K562 (cell line): Measurements from ENCODE around the gene SEPTIN2. TPM values are rescaled to one million over a fixed set of nuclear protein-coding genes. Genes with fewer than 3 reads are reported as not detected.

ENCODE experiments used
- CBFB ChIP-seq: sonication (generic); formaldehyde crosslinking; IDR thresholded peaks from 2 replicates; pipeline ENCODE4 v1.4.0; 2020; ENCODE audit warnings: mild to moderate bottlenecking, missing genetic modification reagents
- CREBBP ChIP-seq: IDR thresholded peaks from one replicate; pipeline ENCODE4 v1.6.1; 2012; ENCODE audit warnings: low read depth, mild to moderate bottlenecking, control low read depth, inconsistent platforms, low read length
- EHMT2 ChIP-seq: fragments of 450-650 bp; IDR thresholded peaks from 2 replicates; pipeline ENCODE4 v1.6.1; 2018; ENCODE audit warnings: antibody characterized with exemption
- ELF2 ChIP-seq: fragments of 250-450 bp; sonication (Bioruptor Pico); IDR thresholded peaks from 2 replicates; pipeline ENCODE4 v1.5.0; 2021; ENCODE audit warnings: mild to moderate bottlenecking
- KLF13 ChIP-seq: fragments of 450-650 bp; IDR thresholded peaks from 2 replicates; pipeline ENCODE4 v1.6.1; 2016; ENCODE audit warnings: missing genetic modification characterization, low read depth, mild to moderate bottlenecking, missing compliant biosample characterization, moderate library complexity, borderline replicate concordance
- NCOA1 ChIP-seq: fragments of 450-650 bp; IDR thresholded peaks from 2 replicates; pipeline ENCODE4 v1.6.1; 2016; ENCODE audit warnings: low read depth
- POLR2H ChIP-seq: IDR thresholded peaks from 2 replicates; pipeline ENCODE4 v1.6.1; 2016; ENCODE audit warnings: missing genetic modification characterization, low read depth, mild to moderate bottlenecking, control low read depth, missing compliant biosample characterization, moderate library complexity
- SMARCA5 ChIP-seq: fragments of 450-650 bp; IDR thresholded peaks from 2 replicates; pipeline ENCODE4 v1.6.1; 2016
- TCF3 ChIP-seq: sonication (generic); formaldehyde crosslinking; IDR thresholded peaks from 2 replicates; pipeline ENCODE4 v1.4.0; 2020; ENCODE audit warnings: mild to moderate bottlenecking, missing genetic modification reagents
- WHSC1 ChIP-seq: IDR thresholded peaks from one replicate; pipeline ENCODE4 v1.6.1; 2012; ENCODE audit warnings: low read length, control low read depth, inconsistent platforms
- ZC3H8 ChIP-seq: fragments of 450-650 bp; IDR thresholded peaks from 2 replicates; pipeline ENCODE4 v1.6.1; 2017
- polyA plus RNA-seq, 8 experiments: library from polyadenylated mRNA; depleted of rRNA in 4 of 8; stranded (reverse) in 5 of 8; unstranded in 3 of 8; fragments of >200 nt; fragmentation: Nextera tagmentation in 2 of 8; fragmentation: Illumina TruSeq in 1 of 8; extraction: Ambion mirVana in 2 of 8; extraction: Trizol in 1 of 8; gene quantifications; 2 replicates each; pipeline versions ENCODE4 v1.2.1 to v1.2.3, GENCODE V29; 2011 to 2014; ENCODE audit warnings: inconsistent platforms in 1 of 8, missing spikeins in 1 of 8
- total RNA-seq, 7 experiments: library from RNA; depleted of rRNA in 6 of 7; stranded (reverse); fragments of >200 nt in 6 of 7; fragmentation: Illumina TruSeq in 2 of 7; extraction: Trizol in 2 of 7; gene quantifications; 2 replicates each; pipeline versions ENCODE4 v1.2.1 to v1.2.3, GENCODE V29; 2011 to 2021; ENCODE audit warnings: low replicate concordance in 1 of 7
- TF ChIP-seq, protein P1 (sequence below), 3 experiments: fragments of 200-800 bp in 1 of 3; sonication (Bioruptor generic) in 1 of 3; sonication (generic) in 1 of 3; formaldehyde crosslinking in 1 of 3; IDR thresholded peaks; 2 replicates each; pipeline versions ENCODE4 v1.6.1 to v1.8.0; 2016 to 2022; ENCODE audit warnings: mild to moderate bottlenecking in 2 of 3, missing compliant biosample characterization in 2 of 3, missing genetic modification characterization in 2 of 3, missing genetic modification reagents in 1 of 3
- TF ChIP-seq, protein P2 (sequence below): IDR thresholded peaks from 3 replicates; pipeline ENCODE4 v1.6.1; 2011; ENCODE audit warnings: borderline replicate concordance, mild to moderate bottlenecking; ENCODE audit not compliant: insufficient read length, insufficient read depth
- TF ChIP-seq, protein P3 (sequence below): sonication (generic); formaldehyde crosslinking; IDR thresholded peaks from 2 replicates; pipeline ENCODE4 v1.9.0; 2022; ENCODE audit warnings: mild to moderate bottlenecking, missing genetic modification reagents
- TF ChIP-seq, protein P4 (sequence below): fragments of 200-800 bp; sonication (Bioruptor generic); IDR thresholded peaks from 2 replicates; pipeline ENCODE4 v1.6.1; 2016; ENCODE audit warnings: missing genetic modification characterization, missing compliant biosample characterization
- TF ChIP-seq, protein P5 (sequence below): fragments of 250-450 bp; sonication (Bioruptor Pico); IDR thresholded peaks from 2 replicates; pipeline ENCODE4 v1.5.0; 2021; ENCODE audit warnings: mild to moderate bottlenecking, moderate library complexity

Gene SEPTIN2
- total and polyA plus RNA-seq, 9 of the 15 experiments (the other 6 are each of a cell fraction or from before 2014, with no cell fraction given), result 121 to 367 (median 166) TPM

DNA sequence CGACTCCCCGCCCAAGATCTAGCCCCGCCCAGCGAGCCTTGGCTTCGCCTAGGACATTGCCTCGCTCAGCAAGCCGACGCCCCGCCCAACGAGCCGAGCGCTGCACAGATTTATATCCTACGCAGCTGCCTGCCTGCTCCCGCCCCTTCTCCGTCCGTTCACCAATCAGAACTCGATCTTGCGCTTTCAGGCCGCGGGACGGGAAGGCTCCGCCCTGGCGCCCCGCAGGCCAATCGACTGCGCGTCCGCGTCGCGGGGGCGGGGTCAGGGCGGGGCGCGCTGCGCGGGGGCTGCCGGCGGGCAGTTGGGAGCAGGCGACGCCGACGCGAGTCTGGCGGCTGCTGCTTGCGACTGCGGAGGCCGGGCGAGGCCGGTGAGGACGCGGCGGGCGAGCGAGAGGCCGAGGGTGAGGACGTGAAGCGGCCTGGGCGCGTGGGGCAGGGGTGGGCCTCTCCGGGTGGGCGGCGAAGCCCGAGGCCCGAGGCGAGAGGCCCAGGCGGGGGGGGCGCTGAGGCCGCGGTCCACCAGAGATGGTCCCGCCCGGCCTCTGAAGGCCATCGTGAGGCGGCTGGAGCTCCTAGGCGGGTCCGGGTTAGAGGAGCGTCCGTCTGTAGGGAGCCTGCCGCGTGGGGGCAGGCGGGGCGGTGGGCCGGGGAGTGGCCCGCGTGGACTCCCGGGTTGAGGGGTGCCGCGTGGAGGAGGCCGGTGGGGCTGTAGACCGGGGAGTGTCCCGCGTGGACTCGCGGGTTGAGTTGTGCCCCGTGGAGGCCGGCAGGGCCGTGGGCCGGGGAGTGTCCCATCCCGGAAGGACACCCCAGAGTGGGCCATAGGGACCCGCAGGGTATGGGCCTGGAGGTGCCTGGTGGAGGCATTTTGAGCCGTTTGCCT, 40.5 kb downstream of the SEPTIN2 start, which contains the start of gene FARP2 (continued):
- TF ChIP-seq, protein P1, sequence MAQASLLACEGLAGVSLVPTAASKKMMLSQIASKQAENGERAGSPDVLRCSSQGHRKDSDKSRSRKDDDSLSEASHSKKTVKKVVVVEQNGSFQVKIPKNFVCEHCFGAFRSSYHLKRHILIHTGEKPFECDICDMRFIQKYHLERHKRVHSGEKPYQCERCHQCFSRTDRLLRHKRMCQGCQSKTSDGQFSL (CRISPR knock-in tag; IDR thresholded peaks at IDR 0.05), result peak; percentile 95
- TF ChIP-seq, protein P1 (tag; IDR thresholded peaks at IDR 0.05), result no peak
- TF ChIP-seq NCOA1 (no peak), POLR2H (peak; percentile 50; the same call in 1 of the 2 replicates), SMARCA5 (no peak), KLF13 (tag) (no peak), CREBBP (no peak), ELF2 (CRISPR knock-in tag) (no peak), TCF3 (CRISPR knock-in tag) (no peak), CBFB (CRISPR knock-in tag) (no peak), EHMT2 (no peak), WHSC1 (no peak), ZC3H8 (no peak)
- TF ChIP-seq, protein P2, sequence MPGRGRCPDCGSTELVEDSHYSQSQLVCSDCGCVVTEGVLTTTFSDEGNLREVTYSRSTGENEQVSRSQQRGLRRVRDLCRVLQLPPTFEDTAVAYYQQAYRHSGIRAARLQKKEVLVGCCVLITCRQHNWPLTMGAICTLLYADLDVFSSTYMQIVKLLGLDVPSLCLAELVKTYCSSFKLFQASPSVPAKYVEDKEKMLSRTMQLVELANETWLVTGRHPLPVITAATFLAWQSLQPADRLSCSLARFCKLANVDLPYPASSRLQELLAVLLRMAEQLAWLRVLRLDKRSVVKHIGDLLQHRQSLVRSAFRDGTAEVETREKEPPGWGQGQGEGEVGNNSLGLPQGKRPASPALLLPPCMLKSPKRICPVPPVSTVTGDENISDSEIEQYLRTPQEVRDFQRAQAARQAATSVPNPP, result no peak
- TF ChIP-seq, protein P3, sequence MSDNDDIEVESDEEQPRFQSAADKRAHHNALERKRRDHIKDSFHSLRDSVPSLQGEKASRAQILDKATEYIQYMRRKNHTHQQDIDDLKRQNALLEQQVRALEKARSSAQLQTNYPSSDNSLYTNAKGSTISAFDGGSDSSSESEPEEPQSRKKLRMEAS (CRISPR knock-in tag), result no peak
- TF ChIP-seq, protein P4, sequence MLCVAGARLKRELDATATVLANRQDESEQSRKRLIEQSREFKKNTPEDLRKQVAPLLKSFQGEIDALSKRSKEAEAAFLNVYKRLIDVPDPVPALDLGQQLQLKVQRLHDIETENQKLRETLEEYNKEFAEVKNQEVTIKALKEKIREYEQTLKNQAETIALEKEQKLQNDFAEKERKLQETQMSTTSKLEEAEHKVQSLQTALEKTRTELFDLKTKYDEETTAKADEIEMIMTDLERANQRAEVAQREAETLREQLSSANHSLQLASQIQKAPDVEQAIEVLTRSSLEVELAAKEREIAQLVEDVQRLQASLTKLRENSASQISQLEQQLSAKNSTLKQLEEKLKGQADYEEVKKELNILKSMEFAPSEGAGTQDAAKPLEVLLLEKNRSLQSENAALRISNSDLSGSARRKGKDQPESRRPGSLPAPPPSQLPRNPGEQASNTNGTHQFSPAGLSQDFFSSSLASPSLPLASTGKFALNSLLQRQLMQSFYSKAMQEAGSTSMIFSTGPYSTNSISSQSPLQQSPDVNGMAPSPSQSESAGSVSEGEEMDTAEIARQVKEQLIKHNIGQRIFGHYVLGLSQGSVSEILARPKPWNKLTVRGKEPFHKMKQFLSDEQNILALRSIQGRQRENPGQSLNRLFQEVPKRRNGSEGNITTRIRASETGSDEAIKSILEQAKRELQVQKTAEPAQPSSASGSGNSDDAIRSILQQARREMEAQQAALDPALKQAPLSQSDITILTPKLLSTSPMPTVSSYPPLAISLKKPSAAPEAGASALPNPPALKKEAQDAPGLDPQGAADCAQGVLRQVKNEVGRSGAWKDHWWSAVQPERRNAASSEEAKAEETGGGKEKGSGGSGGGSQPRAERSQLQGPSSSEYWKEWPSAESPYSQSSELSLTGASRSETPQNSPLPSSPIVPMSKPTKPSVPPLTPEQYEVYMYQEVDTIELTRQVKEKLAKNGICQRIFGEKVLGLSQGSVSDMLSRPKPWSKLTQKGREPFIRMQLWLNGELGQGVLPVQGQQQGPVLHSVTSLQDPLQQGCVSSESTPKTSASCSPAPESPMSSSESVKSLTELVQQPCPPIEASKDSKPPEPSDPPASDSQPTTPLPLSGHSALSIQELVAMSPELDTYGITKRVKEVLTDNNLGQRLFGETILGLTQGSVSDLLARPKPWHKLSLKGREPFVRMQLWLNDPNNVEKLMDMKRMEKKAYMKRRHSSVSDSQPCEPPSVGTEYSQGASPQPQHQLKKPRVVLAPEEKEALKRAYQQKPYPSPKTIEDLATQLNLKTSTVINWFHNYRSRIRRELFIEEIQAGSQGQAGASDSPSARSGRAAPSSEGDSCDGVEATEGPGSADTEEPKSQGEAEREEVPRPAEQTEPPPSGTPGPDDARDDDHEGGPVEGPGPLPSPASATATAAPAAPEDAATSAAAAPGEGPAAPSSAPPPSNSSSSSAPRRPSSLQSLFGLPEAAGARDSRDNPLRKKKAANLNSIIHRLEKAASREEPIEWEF (CRISPR knock-in tag), result no peak
- TF ChIP-seq, protein P5, sequence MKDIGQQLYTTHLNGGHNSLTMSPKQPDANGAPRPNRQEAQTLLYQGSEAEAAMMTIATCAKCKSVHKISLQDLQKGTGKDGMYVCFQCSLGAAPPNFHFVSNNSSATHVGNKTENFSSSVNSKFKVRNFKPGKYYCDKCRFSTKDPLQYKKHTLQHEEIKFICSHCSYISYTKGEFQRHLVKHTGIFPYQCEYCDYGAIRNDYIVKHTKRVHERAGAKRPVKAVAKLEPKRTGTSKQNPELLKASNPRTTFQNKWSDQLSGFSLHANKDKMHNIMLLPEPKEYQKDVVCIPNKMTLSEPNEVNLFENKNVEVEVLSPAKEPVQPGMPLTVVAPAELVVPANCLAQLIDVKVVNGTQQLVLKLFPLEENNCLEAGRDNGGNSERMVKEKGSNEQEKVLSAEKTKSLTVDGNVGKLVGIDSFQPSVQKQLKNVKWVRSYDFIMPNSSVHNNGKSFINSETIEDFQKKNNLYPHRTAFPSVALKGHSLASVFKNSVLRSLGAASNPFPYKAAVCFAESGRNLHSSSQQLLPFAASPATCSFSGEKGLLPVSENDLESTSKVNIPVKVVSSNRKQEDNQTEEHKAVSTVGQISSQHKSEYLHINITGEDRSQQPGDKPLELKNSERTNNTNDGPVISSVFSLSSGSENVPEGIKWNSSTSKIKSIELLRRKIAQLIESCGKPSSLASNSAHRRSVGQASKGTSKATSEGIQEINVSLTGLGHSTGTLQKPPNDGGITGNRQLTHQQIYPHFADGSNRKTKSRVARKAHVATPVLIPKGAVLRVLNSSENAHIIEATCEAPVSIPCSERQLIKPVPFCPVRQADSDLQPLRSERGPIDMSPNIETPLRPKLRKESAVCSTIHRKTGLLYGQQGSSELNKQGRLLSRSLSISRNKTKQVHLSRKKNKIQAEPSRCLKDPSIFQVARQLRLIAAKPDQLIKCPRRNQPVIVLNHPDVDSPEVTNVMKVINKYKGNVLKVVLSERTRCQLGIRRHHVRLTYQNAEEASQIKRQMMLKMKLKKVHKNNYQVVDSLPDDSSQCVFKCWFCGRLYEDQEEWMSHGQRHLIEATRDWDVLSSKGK, result no peak
